ENCODE results near the gene PET100.

The PET100 gene

DNA sequence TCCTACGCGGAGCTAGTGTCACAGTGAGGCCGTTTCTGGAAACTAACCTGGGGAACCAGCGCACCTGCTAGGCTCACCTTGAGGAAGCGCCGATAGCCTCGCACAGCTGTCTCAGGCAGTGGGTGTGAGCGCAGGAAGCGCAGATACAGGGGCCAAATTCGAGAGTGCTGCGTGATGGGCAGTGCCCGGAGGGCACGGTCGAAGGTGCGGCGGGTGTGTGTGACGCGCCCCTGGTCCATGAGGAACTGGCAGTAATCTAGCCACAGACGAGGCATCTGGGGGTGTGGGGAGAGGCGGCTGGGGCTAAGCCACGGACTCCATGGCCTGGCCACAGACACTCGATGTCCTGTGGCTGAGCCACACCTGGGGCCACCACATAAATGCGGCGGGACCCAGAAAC lies 2.4 kb upstream of the PET100 start:
- intact Hi-C loops (cut with DNase I): no loop called here

GRCh38 chr19:7628589-7629311 lies 843 bp upstream of the PET100 start:
- intact Hi-C loops (cut with DNase I): no loop called here
- DNase-seq: no peak

More for the DNA sequence above, 2.4 kb upstream of the PET100 start:
- no peak for DNase-seq

DNA sequence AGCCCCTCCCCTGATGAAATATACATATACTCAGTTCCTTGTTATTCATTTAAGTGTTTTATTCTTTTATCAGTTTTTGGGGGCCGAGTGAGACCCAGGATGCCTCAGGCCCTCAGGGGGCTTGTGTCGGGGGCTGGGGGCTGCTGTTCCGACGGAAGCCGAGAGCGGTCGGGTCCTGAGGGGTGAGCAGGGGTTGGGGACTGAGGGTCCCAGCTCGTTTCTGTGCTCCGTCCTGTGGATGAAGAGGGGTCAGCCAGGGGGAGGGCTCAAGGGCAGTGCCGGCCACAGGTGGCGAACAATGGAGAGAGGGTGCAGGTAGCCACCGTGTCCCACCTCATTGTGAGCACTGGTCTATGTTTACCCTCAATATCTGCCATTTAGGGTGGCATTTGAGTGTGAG lies 2.0 kb downstream of the PET100 start:
- intact Hi-C loops (cut with DNase I): no loop called here

DNA sequence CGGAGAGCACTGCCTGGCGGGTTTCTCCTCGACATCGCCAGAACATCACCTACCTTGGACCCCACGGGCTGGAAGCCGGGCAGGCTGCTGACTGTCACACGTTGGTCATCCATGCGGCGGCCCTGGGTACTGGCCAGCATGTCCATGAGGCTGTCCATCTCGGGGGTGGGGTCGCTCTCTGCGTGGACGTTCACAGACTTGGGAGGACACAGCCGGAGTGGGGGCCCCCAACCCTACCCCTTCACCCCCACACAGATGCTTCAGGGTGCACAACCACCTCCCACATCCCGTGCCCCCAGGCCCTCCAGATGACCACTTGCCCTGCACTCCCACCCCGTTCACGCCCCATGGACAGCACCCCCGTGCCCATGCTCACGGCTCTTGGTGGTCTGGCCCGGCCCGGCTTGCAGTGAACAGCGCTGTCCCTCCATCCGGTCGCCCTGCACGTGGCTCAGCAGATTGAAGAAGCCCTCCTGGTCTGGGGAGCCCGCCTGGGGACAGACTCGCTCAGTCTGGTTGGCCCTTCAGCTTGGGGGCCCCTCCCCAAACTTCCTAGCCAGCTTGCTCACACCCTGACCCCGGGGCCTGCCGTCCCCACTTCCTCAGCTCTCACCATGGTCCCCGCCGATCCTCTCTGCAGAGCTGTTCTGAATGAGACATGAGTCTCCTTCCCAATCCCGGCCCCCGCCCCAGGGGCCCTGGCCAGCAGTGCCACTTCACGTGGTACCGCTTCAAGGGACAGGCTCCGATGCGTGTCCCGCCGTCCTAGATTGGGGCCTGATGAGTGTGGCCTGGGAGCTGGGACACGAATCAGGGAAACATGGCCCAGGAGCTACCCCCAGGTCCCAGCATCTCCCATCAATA lies 3.0 kb downstream of the PET100 start:
- no peak for DNase-seq
- intact Hi-C loops (cut with DNase I): no loop called here

More for the DNA sequence above, 2.0 kb downstream of the PET100 start:
- no peak for DNase-seq

- intact Hi-C loops (cut with DNase I): no loop called here
Observed at GRCh38 chr19:7633698-7634097, 4.1 kb downstream of the PET100 start, which contains the start of gene PCP2. Gene PCP2, minus strand, starts transcription at chr19:7633719. Its CDS starts 262 bp downstream, at chr19:7633457.

GRCh38 chr19:7635670-7636069 lies 6.1 kb downstream of the PET100 start:
- DNase-seq: no peak
- intact Hi-C loops (cut with DNase I): no loop called here

More at GRCh38 chr19:7633698-7634097, 4.1 kb downstream of the PET100 start, which contains the start of gene PCP2:
- no peak for DNase-seq

DNA sequence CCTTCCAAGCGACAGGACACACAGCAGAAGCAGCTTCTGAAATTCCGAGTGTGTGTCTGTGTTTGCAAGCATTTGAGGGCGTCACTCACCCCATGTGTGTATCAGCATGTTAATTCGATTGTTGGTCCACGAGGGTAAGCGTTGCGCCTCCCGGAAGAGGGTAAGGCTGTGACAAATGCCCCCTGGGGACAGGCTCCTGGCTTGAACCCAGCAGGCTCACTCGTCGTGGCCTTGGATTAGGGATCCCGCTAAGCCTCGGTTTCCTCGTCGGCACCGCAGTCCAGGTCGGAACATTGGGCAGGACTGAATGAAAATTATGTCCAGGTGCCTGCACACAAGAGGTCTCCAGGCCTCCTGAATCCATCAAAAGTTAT lies 6.7 kb downstream of the PET100 start:
- intact Hi-C loops (cut with DNase I): no loop called here
- DNase-seq: no peak

DNA sequence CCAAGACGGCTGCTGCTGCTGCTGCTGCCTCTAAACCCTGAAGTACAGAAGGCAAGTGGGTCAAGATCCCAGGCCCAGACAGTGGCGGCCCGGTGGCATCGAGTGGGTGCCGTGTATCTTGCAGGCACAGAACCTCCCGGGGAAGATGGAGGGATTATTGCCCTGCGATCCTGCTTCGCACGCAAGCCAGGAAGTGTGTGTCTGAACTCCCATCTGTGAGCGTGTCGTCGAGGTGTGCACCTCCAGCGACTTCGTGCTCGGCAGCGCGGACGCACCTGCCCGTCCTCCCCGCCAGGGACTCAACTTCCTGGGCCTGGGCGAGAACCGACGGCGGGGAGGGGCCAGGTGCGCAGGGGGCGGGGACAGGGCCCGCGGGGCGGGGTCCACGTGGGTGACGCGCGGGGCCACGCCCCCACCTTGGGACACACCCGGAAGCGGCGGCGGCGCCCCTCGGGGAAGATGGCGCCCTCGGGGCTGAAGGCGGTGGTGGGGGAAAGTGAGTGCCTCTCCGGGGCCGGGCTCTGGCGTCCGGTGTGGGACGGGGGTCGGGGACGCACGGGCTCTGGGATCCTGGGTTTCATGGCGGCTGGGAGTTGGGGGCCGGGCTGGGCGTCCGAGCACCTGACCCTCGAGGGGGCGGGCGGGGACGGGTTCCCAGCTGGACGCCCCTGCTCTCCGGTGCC lies 7.2 kb downstream of the PET100 start, which contains the start of gene STXBP2:
TSS of gene STXBP2 (plus strand) at position 420 of the 683 bp plus-strand sequence. CDS start at position 460, 40 bp downstream.
- intact Hi-C loops (cut with DNase I): no loop called here
- peak in 25 of 42 donors; percentile 19 to 67 (median 40) for DNase-seq

DNA sequence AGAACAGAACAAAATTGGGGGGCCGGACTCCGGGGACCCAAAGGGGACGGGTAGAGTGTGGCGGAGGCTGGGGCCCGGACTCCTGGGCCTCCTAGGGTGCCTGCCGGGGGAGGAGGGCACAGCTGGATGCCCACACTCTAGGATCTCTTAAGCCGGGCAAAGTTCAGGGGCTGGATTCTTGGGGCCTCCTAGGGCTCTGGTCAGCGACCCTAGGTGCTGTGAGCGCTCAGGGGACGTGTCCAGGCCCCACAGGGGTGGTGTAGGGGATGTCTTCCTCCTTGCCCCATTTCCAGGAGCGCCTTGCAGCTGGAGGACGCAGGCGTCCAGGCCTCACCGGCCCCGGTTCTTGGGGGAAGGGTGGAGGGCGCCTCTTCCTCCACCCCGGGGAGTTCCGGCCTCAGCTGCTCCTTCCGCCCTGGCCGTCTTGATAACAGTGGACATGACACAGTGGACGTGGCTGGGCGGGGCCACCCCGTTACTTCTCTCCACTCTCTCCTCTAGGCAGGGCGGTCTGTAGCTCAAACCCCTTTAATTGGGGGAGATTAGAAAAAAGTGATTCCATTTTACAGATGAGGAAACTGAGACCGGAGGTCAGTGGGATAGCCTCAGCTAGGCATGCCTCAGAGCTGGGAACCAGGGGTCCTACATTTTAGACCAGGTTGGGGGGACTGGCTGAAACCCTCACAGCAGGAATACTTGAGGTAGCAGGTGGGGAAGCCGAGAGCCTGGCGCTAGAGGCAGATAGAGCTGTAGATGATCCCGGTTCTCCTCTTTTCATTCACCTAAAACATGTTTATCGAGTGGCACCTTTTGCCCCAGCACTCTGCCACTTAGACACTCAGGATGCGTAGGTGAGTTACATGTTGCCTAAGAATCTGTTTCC lies 8.0 kb downstream of the PET100 start:
- DNase-seq: peak in 10 of 42 donors; percentile 20 to 57 (median 34)
- intact Hi-C loops (cut with DNase I): no loop called here

DNA sequence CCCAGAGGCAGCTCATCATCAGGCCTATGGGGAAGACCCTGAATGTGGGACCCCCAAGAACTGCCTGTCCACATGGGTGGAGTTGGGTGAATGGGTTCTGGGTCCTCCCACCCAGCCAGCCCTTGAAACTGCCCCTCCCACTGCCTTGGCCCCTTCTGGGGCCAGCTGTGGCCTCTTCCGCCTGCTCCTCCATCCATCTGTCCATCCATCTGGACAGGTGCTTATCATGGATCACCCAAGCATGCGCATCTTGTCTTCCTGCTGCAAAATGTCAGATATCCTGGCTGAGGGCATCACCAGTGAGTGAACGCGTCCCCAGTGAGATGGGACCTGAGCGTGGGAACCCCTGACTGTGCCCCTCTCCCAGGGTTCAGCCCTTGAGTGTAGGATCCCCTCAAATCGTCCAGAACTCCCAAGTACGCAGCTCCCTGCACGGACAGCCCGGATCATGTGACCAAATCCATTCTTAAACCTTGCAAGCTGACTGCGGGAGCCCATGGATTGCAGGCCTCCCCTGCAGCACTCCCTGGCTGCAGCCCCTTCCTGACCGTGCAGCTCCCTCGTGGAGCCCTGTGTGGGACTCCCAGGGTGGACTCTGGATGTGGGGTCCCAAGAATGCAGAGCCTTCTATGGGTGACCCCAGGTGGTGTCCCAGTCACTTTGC lies 9.3 kb downstream of the PET100 start:
- no peak for DNase-seq
- intact Hi-C loops (cut with DNase I): no loop called here

DNA sequence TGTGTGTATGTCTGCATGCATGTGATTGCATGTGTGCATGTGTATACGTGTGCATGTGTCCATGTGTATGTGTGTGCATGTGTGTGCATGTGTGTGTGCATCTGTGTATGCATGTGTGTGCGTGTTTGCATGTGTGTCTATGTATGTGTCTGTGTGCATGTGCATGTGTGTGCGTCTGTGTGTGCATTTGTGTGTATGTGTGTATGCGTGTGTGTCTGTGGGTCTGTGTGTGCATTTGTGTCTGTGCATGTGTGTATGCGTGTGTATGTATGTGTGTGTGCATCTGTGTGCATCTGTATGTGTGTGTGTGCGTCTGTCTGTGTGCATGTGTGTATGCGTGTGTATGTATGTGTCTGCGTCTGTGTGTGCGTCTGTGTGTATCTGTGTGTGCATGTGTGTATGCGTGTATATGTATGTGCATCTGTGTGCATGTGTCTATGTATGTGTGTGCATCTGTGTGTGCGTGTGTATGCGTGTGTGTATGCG lies 10.3 kb downstream of the PET100 start:
- intact Hi-C loops (cut with DNase I): no loop called here

GRCh38 chr19:7640803-7641202 lies 11.2 kb downstream of the PET100 start:
- intact Hi-C loops (cut with DNase I): no loop called here
- DNase-seq: no peak

More for the DNA sequence above, 10.3 kb downstream of the PET100 start:
- DNase-seq: no peak

GRCh38 chr19:7641290-7642276 lies 12.0 kb downstream of the PET100 start:
- no peak for DNase-seq
- intact Hi-C loops (cut with DNase I): no loop called here

DNA sequence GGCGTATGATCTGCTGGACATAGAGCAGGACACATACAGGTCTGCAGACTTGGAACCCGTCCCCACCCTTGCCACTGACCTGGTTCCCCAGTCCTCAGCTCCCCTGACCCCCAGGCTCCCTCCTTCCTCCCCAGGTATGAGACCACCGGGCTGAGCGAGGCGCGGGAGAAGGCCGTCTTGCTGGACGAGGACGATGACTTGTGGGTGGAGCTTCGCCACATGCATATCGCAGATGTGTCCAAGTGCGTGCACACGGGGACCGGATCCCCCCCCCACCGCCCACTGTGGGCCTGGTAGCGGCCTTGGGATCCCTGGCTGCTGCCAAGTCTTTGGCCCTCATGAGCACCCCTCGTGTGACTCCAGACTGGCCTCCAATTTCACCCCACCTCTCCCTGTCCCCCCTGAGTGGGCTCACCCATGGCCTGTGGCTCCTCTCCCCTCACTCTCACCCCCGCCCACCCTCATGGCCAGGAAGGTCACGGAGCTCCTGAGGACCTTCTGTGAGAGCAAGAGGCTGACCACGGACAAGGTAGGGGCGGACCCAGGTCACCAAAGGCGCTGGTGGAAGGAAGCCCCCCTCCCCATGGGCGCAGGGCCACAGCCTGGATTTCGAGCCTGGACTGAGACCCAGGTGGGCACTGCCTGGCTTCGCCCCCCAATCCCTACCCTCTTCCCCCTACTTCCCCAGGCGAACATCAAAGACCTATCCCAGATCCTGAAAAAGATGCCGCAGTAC lies 12.9 kb downstream of the PET100 start:
- no peak for DNase-seq
- intact Hi-C loops (cut with DNase I): no loop called here

GRCh38 chr19:7643031-7643415 lies 13.4 kb downstream of the PET100 start:
- intact Hi-C loops (cut with DNase I): no loop called here
- DNase-seq: no peak

Data from head of caudate nucleus (tissue), 42 donors.